Jurkat, Clone E6-1 (cell line): Measurements from ENCODE around the gene SLC38A8.

Experiments
- DNase-seq: peaks from one replicate; pipeline ENCODE4 v3.0.0-alpha.2; 2011; ENCODE audit warnings: low read depth, low spot score
- H3K4me3 ChIP-seq: 2 replicates; pipeline ENCODE4 v1.5.1; 2011; ENCODE audit warnings: mild to moderate bottlenecking, low read length, control low read depth, moderate library complexity

The SLC38A8 gene

DNA sequence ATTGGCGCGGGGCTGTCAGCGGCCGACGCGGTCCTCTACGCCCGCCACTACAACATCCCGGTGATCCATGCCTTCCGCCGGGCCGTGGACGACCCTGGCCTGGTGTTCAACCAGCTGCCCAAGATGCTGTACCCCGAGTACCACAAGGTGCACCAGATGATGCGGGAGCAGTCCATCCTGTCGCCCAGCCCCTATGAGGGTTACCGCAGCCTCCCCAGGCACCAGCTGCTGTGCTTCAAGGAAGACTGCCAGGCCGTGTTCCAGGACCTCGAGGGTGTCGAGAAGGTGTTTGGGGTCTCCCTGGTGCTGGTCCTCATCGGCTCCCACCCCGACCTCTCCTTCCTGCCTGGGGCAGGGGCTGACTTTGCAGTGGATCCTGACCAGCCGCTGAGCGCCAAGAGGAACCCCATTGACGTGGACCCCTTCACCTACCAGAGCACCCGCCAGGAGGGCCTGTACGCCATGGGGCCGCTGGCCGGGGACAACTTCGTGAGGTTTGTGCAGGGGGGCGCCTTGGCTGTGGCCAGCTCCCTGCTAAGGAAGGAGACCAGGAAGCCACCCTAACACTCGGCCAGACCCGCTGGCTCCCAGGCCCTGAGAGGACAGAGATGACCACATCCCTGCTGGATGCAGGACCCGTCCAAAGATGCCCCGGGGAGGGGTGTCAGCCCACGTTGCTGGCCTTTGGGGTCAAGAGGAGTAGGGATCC is 77.0 kb downstream of the SLC38A8 start:
- DNase-seq = no peak
- no peak overlapping the region for H3K4me3 ChIP-seq

DNA sequence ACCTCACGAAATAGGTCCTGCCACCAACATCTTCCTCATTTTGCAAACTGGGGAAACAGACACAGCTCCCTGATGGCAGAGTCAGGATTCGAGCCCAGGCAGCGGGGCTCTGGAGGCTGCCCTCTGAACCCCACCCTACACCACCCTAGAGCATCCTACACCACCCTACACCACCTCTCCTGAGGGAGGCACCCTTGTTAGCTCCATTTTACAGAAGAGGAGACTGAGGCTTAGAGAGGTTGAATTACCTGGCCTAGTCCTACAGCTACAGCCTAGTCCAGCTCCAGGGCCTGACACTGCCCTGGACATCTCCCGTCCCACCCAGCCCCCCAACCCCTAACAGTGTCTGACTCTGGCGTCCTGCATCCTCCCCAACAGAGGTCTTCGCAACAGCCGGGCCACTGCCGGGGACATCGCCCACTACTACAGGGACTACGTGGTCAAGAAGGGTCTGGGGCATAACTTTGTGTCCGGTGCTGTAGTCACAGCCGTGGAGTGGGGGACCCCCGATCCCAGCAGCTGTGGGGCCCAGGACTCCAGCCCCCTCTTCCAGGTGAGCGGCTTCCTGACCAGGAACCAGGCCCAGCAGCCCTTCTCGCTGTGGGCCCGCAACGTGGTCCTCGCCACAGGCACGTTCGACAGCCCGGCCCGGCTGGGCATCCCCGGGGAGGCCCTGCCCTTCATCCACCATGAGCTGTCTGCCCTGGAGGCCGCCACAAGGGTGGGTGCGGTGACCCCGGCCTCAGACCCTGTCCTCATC is 77.7 kb downstream of the SLC38A8 start:
- H3K4me3 ChIP-seq = no peak overlapping the region
- DNase-seq = no peak

DNA sequence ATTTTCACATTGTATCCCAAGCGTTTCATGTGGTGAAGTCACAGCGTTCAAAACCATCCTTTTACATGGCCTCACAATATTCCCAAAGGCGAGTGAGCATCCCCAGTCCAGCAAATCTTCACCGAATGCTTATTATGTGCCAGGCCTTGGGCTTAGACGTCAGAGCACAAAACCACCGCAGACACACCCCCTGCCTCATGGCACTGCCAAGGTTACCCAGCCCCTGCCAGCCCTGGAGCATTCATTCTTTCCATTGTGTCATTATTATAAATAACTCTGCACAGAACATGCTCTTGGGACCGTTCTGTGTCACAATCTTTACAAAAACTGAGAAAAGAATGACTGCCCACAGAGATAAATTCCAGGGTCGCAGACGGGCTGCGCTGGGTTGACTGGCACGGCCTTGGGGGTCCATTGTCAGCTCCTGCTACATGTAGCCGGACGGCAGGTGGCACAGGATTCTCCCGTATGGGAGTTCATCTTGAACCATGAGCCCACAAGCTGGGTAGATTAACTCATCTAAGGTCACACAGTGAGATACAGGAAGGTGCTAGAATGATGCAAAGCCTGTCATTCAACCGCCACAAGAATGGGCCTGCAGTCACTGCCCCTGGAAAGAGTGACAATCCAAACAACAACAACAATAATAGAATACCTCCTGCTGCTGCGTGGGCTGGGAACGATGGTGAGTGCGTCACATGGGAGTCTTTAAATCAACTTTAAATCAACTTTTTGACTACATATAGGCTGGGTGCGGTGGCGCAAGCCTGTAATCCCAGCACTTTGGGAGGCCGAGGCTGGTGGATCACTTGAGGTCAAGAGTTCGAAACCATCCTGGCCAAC is 79.1 kb downstream of the SLC38A8 start:
- DNase-seq = no peak
- H3K4me3 ChIP-seq = no peak overlapping the region

DNA sequence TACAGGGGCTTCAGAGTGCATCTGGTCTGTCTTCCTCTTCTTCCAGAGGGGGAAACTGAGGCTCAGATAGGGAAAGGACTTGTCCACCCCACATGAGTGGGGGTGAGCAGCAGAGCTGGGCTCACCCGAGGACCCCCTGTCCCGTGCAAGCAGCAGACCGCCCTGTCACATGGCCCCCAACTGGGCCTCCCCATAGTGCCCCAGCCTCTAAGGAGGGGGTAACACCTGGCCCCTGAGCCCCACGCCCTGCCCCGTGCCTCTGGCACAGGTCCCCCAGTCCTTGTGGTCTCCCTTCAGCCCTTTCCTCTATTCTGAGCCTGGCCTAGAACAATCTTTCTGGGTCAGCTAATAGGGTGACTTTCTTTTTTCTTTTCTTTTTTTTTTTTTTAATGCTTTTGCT is 81.0 kb downstream of the SLC38A8 start:
- H3K4me3 ChIP-seq = no peak overlapping the region
- no peak for DNase-seq

DNA sequence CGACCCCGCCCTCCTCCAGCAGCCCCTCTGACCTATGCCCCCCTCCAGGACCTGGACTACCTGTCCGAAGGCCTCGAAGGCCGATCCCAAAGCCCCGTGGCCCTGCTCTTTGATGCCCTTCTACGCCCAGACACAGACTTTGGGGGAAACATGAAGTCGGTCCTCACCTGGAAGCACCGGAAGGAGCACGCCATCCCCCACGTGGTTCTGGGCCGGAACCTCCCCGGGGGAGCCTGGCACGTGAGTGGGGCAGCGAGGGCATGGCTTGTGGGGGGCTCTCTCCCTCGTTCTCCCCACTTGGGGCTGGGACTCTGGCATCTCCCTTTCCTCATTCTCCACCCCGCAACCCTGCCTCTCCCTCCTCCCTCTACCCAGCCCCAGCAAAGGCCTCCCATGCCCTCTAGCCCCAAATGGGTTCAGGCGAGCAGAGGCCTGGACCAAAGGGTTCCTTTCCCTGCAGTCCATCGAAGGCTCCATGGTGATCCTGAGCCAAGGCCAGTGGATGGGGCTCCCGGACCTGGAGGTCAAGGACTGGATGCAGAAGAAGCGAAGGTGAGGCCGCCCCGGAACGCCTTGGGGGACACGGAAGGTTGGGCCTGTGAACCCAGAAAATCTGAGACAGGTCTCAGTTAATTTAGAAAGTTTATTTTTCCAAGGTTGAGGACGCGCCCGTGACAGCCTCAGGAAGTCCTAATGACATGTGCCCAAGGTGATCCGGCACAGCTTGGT is 81.9 kb downstream of the SLC38A8 start:
- DNase-seq = no peak
- H3K4me3 ChIP-seq = no peak overlapping the region
